Measurements from ENCODE around the gene AGBL3. TPM values are rescaled to one million over a fixed set of nuclear protein-coding genes. Genes with fewer than 3 reads are reported as not detected.

The AGBL3 gene
- total RNA-seq, 4 donors from 2014 or later = 0.41 to 2.6 (median 1.1) TPM; not detected in 1

- Histone ChIP-seq H3K9me3 (peaks cover 21 to 30% of the 10 kb centered on the region in 2 donors), H3K27ac (no peak overlapping the region), H3K4me3 (no peak overlapping the region), H3K36me3 (peaks cover 0 to 6% (median 0%) of the 10 kb centered on the region in 4 donors), H3K4me1 (no peaks in the 10 kb centered on the region), H3K27me3 (no peaks in the 10 kb centered on the region)
- intact Hi-C loops (cut with DNase I; ENCODE audit: low total_unique reads) = no loop called here
- 88 to 100% methylated on average over 1 to 8 of the region's 8 CpGs for WGBS, 2 donors (ENCODE audit: low coverage in 1 of 2)
- DNase-seq = no peak
- no peak for TF ChIP-seq CTCF (IDR thresholded peaks at IDR 0.05)
- TF ChIP-seq POLR2A (IDR thresholded peaks at IDR 0.05) = no peak
- TF ChIP-seq EP300 (IDR thresholded peaks at IDR 0.05; ENCODE audit: low read depth) = no peak
- TF ChIP-seq POLR2AphosphoS5 (IDR thresholded peaks at IDR 0.05) = no peak
- in situ Hi-C loops (cut with MboI; ENCODE audit: low pct_ligation_motif_present in 1 of 4, low pct_unique_long_range_greater_than_20kb in 1 of 4, low sequenced_read_pairs in 3 of 4) = loop anchor here in 1 of 4 donors (25.0 kb wide), 1 partner anchor 517 kb away; no protein-coding TSS in a partner anchor
Observed at GRCh38 chr7:135179321-135179925, 193.1 kb downstream of the AGBL3 start.

- TF ChIP-seq POLR2AphosphoS5 (IDR thresholded peaks at IDR 0.05) (no peak), POLR2A (IDR thresholded peaks at IDR 0.05) (no peak), CTCF (IDR thresholded peaks at IDR 0.05) (no peak), EP300 (IDR thresholded peaks at IDR 0.05; ENCODE audit: low read depth) (no peak)
- WGBS, 2 donors (ENCODE audit: low coverage in 1 of 2) = 80 to 91% methylated on average over 1 to 5 of the region's 5 CpGs
- DNase-seq = no peak
- Histone ChIP-seq H3K36me3 (peaks cover 0 to 6% (median 0%) of the 10 kb centered on the region in 4 donors), H3K4me3 (no peak overlapping the region), H3K4me1 (no peaks in the 10 kb centered on the region), H3K27me3 (no peaks in the 10 kb centered on the region), H3K9me3 (peaks cover 21 to 30% of the 10 kb centered on the region in 2 donors), H3K27ac (no peak overlapping the region)
- in situ Hi-C loops (cut with MboI; ENCODE audit: low pct_ligation_motif_present in 1 of 4, low pct_unique_long_range_greater_than_20kb in 1 of 4, low sequenced_read_pairs in 3 of 4) (loop anchor here in 1 of 4 donors (25.0 kb wide), 1 partner anchor 518 kb away; no protein-coding TSS in a partner anchor), intact Hi-C loops (cut with DNase I; ENCODE audit: low total_unique reads) (no loop called here)
Observed at GRCh38 chr7:135180122-135180521, 193.8 kb downstream of the AGBL3 start.

GRCh38 chr7:135181261-135181928 is 195.1 kb downstream of the AGBL3 start:
- Histone ChIP-seq H3K27me3 (no peaks in the 10 kb centered on the region), H3K36me3 (peaks cover 0 to 13% (median 0%) of the 10 kb centered on the region in 4 donors), H3K4me3 (no peak overlapping the region), H3K9me3 (peaks cover 21 to 30% of the 10 kb centered on the region in 2 donors), H3K4me1 (no peaks in the 10 kb centered on the region), H3K27ac (no peak overlapping the region)
- WGBS, 2 donors (ENCODE audit: low coverage in 1 of 2) = 75 to 89% methylated on average over 3 of the region's 3 CpGs
- no peak for DNase-seq
- in situ Hi-C loops (cut with MboI; ENCODE audit: low pct_ligation_motif_present in 1 of 4, low pct_unique_long_range_greater_than_20kb in 1 of 4, low sequenced_read_pairs in 3 of 4) = loop anchor here in 1 of 4 donors (25.0 kb wide), 1 partner anchor 519 kb away; no protein-coding TSS in a partner anchor
- intact Hi-C loops (cut with DNase I; ENCODE audit: low total_unique reads) = no loop called here
- TF ChIP-seq POLR2AphosphoS5 (IDR thresholded peaks at IDR 0.05) (no peak), POLR2A (IDR thresholded peaks at IDR 0.05) (no peak), CTCF (IDR thresholded peaks at IDR 0.05) (no peak), EP300 (IDR thresholded peaks at IDR 0.05; ENCODE audit: low read depth) (no peak)

- Histone ChIP-seq H3K27ac (no peak overlapping the region), H3K4me3 (no peak overlapping the region), H3K4me1 (no peaks in the 10 kb centered on the region), H3K9me3 (peaks cover 21 to 30% of the 10 kb centered on the region in 2 donors), H3K27me3 (no peaks in the 10 kb centered on the region), H3K36me3 (peaks cover 0 to 13% (median 1%) of the 10 kb centered on the region in 4 donors)
- intact Hi-C loops (cut with DNase I; ENCODE audit: low total_unique reads) = no loop called here
- no peak for TF ChIP-seq POLR2A (IDR thresholded peaks at IDR 0.05)
- no peak for TF ChIP-seq EP300 (IDR thresholded peaks at IDR 0.05; ENCODE audit: low read depth)
- no peak for TF ChIP-seq CTCF (IDR thresholded peaks at IDR 0.05)
- WGBS, 2 donors (ENCODE audit: low coverage in 1 of 2) = 86 to 99% methylated on average over 2 to 31 of the region's 31 CpGs
- no peak for DNase-seq
- in situ Hi-C loops (cut with MboI; ENCODE audit: low pct_ligation_motif_present in 1 of 4, low pct_unique_long_range_greater_than_20kb in 1 of 4, low sequenced_read_pairs in 3 of 4) = loop anchor here in 1 of 4 donors (25.0 kb wide), 1 partner anchor 520 kb away; no protein-coding TSS in a partner anchor
Observed at GRCh38 chr7:135181929-135182678, 195.8 kb downstream of the AGBL3 start.

Measured in transverse colon (tissue), 4 donors.